Fibroblast of skin of left biceps (primary cell): ENCODE measurements around the gene PCBP3.
"Not testable (repeated sequence)": the region's sequence is repeated elsewhere in the genome, so short reads cannot be mapped to it uniquely, and the experiment has no call there.

Experiments
- DNase-seq, 2 experiments: peaks; one replicate each; pipeline ENCODE4 v3.0.0-alpha.2; 2013; ENCODE audit warnings: low read depth in 2 of 2

The PCBP3 gene

DNA sequence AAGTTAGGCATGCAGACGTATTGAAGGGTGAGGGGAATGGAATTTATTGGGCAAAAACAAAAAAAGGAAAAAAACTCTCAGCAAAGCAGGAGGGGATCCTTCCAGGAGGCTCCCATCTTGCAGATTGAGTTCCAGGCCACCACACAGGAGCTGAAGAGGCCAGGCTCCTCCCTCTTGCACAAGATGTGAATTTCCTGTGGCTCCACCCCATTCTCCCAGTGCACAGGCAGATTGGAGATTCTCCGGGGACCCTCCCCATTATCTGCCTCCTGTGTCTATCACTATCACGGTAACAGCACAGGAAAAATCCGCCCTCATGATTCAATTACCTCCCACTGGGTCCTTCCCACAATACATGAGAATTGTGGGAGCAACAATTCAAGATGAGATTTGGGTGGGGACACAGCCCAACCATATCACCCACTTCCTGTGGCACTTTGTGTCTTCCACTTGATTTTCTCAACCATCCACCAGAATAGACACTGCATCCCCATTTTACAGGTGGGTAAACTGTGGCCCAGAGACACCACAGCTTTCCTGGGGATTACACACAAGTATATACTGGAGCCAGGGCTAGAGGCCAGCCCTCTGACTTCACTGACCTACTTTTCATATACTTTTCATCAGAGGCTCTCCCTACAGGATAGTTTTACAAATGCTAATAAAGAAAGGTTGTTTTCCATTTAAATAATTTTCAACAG, 319.2 kb downstream of the PCBP3 start:
- DNase-seq, result no peak

GRCh38 chr21:45963232-45963570, 319.7 kb downstream of the PCBP3 start:
- no peak for DNase-seq

GRCh38 chr21:45964649-45965048, 321.1 kb downstream of the PCBP3 start:
- DNase-seq, result no peak

GRCh38 chr21:45965084-45965809, 321.7 kb downstream of the PCBP3 start:
- no peak for DNase-seq

DNA sequence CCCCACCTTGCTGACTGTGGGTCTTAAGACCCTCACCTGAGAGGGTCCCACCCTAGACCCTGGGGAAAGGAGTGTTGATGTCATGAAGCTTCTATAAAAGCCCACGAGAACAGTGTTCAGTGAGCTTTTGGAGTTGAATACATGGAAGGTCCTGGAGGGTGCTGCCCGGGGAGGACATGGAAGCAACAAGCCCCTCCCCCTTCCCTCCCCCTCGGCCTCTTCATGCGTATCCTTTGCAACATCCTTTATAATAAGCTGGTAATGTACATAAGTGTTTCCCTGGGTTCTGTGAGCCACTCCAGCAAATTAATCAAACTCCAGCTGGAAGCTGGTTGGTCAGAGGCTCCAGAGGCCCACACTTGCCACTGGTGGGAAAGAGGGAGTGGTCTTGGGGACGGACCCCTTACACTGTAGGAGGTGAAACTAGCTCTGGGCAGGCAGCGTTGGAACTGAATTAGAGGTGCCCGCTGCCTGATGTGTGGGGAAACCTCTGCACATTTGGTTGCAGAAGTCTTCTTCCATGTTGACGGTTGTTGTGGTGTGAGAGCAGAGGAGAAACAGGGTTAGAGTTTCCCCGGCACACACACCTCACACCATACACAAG, 323.4 kb downstream of the PCBP3 start:
- no peak for DNase-seq

GRCh38 chr21:45969921-45970673, 326.6 kb downstream of the PCBP3 start:
- DNase-seq, result no peak

DNA sequence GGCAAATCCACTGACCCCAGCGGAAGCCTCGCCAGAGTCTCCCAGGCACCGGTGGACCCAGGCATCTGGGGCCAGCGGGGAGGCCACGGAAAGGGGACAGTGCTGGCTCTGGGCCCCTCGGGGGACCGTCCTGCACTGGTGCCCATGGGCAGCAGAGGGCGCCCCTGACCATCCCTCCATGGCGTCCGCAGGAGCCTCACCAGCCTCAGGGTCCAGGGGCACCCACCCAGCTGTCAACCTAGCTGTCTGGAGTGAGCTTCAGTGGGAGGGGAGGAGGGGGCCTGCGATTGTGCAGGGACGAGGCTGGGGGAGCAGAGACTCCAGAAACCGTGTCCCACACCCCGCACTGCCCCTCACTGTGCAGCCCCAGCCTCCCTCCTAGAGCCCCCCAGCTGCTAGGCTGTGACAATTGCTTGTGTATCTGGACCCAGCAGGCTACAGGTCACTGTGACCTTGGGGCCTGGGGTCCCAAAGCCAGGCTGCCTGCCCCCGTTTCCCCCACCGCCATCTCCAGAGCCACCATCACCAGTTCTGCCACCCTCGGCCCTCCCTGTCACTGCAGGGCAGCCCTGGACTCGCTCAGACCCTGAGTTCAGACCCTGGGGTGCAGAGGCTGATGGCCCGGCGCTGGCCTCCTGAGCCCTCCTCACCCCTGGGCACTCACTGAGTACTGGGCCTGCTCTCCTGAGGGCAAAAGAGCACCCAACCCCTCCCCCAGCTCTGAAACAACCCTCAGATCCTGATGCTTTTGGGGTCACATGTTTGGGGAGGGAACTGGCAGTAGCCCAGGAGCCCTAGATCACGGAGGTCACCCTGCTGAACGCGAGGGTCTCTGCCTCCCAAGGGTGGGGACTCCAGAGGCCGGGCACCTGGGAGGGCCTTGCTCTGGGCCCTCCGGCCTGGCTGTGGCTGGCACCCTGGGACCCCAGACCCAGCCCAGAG, 327.4 kb downstream of the PCBP3 start:
- no peak for DNase-seq

DNA sequence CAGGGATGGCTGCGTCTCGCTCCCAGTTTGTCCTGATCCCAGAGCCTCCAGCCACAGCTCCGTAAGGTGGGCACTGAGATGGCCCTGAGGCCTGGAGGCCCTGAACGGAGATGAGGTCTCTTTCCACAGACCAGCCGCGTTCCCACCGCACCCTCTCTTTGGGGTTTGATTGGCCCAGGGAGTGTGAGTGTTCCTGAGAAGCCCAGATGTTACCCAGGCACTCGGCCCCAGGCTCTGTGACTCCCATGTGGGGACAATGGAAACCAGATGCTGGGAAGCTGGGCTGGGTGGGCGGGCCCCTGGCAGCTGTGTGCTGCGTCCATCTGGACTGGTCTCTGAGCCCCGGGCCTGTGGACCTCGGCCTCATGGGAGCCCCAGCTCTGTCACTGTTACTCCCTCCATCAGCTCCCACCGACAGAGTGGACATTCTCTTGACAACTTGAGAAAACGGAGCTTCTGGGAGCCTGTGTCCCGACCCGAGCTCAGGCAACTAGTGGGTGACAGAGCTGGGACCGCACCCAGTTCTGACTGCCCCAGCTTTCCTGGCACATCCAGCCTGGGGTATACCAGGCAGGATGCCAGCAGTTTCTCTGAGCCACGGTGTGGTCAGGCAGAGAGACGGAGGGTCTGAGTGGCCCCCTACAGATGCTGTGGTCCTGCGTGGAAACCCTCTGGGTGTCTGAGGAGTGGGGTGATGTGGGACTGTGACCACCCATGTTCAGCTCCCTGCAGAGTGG, 328.3 kb downstream of the PCBP3 start:
- DNase-seq, result peak; percentile 75 to 77

DNA sequence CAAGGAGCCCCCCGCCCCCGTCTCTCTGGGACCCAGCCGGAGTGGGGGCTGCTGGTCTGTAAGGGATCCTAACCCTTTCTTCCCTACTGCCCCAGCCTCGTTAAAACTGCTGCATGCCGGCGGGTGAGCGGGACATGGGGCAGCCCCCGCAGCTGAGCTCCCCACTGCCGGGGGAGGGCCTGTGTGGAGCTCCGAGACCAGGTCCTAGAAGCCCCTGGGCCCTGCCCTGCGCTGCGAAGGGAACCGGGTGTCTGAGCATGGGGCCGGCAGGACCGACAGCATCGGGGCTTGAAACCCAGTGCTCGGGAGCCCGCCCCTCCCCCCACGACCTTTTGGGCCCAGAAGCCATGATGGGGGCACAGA, 328.8 kb downstream of the PCBP3 start:
- DNase-seq, result no peak

DNA sequence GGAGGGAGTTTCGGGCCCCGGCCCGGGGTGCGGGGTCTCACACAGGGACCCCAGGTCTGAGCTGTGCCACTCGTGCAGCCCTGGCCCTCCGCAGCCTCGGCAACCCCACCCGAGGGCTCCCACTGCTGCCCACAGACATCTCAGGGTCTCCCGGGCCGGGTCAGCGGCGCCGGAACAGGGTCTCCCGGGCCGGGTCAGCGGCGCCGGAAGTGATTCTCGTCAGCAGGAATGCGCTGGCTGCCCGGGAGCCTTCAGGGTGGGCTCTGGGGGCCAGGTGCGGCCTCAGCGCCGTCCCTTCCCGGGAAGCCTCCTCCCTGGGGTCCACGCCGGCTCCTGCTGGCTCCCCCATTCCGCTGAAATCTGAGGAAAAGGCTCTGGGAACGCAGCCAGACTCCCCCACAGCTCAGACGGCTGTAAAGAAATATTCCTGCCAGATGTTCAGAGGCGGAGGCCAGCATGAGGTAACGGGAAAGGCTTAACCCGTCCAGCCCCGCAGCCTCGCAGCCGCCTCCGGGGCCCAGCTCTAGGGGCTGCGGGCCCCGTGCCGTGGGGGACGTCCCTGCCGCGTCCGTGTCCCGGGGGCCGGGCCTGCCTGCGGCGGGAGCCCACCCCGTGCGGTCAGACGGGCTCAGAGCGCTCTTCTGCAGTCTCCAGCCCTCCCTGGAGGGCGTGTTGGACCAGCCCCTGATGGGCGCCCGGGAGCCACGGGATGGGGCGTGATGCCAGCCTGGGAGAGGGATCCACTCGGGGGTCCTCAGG, 329.4 kb downstream of the PCBP3 start:
- DNase-seq, result peak; percentile 94

DNA sequence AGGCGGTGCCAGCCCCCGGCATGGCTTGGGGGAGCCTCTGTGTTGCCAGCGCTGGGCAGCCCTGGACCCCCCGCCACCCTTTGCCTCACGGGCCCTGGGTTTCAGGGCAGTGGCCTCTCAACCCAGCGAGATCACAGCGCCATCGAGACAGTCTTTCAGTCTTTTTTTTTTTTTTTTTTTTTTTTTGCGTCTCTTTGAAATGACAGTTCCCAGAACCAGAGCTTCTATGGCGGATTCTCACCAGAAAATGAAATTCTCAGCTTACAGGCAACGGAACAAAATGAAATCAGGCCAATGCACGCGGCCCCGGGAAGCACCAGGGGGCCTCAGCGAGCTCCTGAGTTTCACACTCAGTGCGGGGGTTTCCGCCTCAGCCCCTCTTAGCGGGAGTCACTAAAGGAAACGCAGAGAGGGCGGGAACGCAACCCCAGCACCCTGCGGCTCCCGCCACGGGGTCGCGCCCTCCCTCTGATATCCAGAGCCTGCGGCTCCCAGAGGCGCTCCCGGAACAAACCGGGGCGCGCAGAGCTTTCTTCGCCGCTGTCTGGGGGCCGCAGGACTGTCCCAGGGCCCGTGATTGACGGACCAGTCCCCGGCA, 330.0 kb downstream of the PCBP3 start:
- DNase-seq, result peak; percentile 79 to 82

DNA sequence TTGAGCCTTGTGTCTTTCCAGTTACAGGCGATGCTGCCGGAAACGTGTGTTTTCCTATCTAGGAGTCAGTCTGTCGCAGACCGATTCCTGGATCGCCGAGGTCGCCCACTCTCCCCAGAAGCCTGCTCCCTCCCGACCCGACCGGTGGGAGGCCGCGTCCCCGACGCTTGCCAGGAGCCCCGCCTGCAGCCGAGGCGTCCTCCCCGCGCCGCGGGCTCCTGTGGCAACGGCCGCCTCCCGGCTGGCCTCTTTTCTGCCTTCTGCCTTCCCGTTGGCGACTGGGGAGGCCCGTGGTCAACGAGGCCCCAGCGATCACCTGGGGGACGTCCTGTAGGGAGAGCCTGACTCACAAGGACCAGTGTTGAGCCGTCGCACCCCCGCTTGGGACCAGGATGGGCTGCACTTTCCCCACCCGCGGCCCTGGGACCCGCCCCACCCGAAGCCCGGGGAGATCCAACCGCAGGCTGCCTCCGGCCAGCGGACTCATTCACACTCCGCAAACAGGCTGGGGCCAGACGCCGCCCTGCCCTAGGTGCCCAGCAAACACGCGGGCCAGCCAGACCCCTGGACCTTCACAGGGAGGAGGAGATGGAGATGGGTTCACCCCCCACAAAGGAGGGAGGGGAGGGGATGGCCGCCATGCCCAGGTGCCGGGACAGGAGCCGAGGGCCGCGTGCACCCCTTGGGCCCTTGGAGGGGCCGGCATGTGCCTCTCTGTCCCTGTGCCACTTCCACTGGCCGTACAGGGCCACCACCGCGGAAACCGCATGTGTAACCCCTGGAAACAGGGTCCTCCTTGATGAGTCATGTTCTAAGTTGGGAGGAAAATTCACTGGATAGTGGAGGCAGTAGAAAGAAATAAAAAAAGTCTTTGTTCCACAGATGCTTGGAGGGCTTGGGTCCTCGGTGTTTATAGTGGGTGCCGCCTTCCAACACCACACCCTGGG, 330.8 kb downstream of the PCBP3 start:
- DNase-seq, result no peak

- DNase-seq, result no peak
These were observed 331.6 kb downstream of the PCBP3 start for GRCh38 chr21:45975020-45975666.

- DNase-seq, result not testable (repeated sequence)
These were observed 332.3 kb downstream of the PCBP3 start for GRCh38 chr21:45975667-45976409.

- DNase-seq, result no peak
These were observed 333.3 kb downstream of the PCBP3 start for GRCh38 chr21:45976701-45977311.

DNA sequence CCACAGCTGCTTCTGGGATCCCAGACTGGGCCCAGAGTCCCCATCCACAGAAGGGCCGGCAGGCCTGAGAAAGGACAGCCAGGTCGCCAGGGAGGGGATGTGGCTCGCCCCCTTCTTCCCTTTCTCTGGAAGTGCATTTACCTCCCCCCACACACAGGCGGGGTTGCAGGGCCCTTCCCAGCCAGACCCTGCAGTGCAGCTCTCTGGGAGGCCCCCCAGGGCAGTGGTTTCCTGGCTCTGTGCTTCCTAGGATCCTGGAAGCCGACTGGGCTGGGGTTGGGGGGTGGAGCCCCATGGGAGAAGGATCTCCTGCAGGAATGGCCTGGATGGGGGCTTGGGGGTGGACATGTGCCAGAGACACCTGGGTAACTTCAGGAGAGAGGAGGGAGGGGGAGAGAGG, 333.9 kb downstream of the PCBP3 start:
- DNase-seq, result no peak
